Measurements from ENCODE around the gene CSNK1D. TPM values are rescaled to one million over a fixed set of nuclear protein-coding genes. Genes with fewer than 3 reads are reported as not detected.
"Not testable (repeated sequence)": the region's sequence is repeated elsewhere in the genome, so short reads cannot be mapped to it uniquely, and the experiment has no call there.

Gene CSNK1D
- total RNA-seq, 1 donor from 2014 or later, result 58.9 TPM

GRCh38 chr17:82274134-82275020 lies 877 bp upstream of the CSNK1D start:
- no peak for DNase-seq (ENCODE audit: low read depth, low spot score)

DNA sequence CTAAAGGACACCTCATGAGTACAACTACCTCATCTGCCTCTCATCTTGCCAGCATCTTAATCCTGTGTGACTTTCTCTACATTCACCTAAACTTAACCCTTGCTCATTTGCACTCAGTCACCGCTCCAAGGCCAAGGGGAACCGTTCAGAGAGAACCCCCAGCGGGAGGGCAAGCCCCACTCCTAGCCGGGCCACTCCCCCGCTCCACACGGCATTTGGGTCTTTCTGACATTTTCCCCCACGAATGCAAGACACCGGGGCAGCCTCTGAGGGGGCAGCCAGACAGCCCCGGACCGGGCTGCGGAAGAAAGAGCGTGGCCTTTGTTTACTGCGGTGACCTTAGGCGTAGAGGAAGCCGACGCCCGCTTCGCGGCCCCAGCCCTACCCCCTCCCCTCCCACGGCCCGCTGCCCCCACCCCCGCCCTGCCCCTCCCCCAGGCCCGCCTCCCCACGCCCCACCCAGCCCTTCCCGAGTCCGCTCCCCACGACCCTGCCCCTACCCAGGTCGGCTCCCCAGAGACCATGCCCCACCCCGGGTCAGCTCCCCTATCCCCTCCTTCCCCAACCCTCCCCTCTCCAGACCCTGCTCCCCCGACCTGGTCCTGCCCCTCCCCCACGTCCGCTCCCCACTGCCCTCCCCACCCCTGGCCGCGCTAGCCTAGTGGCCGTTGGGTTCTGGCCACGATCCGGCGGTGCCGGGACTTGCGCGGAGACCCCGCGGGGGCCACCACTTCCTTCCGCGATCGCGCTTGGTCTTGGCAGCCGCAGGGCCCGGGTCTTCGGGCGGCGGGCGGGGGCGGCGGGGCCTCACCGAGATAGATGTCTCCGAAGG lies 789 bp downstream of the CSNK1D start:
- no peak for DNase-seq (ENCODE audit: low read depth, low spot score)

- no peak for DNase-seq (ENCODE audit: low read depth, low spot score)
Observed at GRCh38 chr17:82271401-82271800, 2.1 kb downstream of the CSNK1D start.

DNA sequence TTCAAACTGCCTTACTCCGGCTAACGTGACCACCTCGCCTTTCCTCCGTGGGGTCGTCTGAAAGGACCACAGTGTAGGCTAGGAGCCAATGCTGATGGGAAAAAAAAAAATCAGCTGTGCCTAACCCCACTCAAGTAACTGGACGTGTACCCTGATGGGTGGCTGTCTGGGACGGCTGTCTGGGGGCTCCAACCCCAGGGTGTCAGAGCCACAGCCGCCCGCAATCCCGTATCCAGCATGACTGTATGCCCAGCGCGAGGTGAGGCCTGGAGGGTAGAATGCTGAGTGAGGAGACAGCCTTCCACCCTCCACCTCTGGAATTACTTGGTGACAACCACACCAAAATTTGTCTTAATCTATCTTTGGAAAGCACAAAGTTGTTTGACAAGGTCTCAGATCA lies 2.8 kb downstream of the CSNK1D start:
- no peak for DNase-seq (ENCODE audit: low read depth, low spot score)

- no peak for DNase-seq (ENCODE audit: low read depth, low spot score)
Observed at GRCh38 chr17:82269882-82270500, 3.5 kb downstream of the CSNK1D start.

DNA sequence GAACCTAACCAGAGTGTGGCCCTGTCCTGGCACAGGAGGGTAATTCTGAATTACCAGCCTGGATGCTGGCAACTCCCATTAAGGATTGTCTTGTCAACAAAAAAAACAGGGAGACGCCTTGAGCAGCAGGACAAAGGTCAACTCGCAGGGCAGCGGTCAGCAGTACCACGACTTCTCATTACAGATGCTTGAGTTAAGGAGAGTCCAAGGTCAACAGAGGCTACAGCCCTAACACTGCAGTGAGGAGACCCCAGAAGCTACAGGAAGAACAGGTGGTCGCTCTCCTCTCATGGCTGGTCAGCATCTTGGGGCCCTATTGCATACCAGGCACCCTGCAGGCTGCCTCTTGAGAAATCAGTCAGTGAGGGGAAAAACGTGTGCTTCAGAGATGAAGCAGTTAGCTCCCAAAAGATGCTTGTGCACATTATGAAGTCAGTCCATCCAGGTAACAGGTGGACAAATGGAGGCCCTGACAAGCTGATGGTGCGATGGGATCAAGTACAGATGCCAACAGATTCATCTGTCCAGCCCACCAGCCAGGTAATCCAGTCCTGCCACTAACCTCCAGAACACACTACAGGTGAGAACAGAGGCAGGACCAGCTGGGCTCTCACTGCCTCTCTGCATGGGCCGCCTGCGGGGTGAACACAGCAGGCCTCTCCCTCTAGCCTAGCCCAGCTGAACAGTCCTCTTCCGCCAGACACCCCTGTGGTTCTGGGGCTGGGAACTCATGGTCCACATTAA lies 4.2 kb downstream of the CSNK1D start:
- no peak for DNase-seq (ENCODE audit: low read depth, low spot score)

DNA sequence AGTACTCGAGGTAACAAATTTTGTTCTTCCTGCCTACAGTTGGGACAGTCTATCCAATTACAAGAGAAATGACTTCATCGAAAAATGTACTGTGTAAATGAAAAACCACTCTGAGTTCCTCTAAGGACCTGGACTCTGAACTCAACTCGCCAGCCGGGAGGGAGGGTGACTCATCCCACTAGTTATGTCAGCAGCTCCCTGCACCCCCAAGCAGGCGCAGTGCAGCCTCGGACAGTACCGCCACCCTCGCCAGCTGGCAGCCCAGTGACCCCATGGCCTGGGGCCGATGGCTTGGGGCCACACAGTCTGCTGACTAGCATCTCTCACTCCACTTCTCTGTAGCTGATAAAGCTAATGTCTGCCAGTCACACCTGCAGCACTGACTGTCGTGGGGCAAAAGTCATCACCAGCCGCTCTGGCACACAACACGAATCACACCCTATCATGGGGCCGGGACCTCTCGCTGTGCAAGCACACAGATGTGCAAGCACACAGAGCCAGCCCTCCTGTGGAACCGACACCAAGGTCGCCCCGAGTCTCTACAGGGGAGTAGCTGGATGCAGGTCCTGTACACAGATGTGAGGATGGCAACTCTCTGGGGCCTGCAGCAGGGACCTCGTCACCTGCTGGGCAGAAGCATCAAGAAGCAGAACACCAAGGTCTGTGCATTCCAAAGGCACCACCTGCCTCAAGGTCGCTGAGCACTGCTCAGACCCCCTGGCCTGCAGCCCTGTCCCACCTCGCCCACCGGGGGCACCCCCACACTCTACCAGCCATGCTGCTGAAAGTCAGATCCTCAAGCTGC lies 5.7 kb downstream of the CSNK1D start:
- peak; percentile 64 for DNase-seq (ENCODE audit: low read depth, low spot score)

DNA sequence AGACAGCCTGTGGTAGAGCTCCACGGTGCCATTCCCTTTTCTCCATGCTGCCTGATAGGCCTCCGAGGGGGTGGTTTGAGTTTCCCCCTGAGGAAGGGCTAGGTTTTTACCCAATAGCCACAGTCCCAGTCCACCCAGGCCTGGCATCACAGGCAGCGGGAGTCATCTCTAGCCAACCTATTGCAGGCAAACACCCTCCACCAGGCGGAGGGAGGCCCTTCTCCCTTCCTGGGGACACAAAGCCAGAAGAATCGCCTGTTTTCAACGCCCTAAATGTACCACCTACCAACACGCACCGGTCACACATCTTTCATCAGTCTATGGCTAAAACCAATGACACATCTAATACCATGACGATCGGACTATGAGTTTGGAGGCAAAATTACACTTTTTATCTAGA lies 7.4 kb downstream of the CSNK1D start:
- no peak for DNase-seq (ENCODE audit: low read depth, low spot score)

DNA sequence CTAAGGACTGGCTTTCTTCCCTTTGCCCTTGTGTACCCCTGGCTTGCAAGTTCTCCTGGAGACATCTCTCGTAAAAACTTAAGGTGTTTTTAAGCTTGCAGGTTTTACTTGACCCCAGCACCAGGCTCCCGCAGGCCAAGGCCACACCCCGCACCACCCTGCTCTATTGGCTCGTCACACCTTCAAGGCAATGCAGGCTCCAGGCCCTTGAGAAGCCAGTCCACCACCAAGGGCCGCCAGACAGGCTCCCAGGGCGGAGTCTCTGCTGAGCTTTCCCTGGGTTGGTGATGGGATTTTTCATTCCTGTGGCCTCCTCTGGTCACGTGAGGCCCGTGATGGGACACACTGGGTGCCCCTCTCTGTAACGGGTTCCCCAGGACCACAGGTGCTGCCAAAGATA lies 9.9 kb downstream of the CSNK1D start:
- DNase-seq (ENCODE audit: low read depth, low spot score), result no peak

GRCh38 chr17:82262344-82262743 lies 11.2 kb downstream of the CSNK1D start:
- no peak for DNase-seq (ENCODE audit: low read depth, low spot score)

GRCh38 chr17:82259972-82260961 lies 13.2 kb downstream of the CSNK1D start:
- not testable (repeated sequence) for DNase-seq (ENCODE audit: low read depth, low spot score)

- no peak for DNase-seq (ENCODE audit: low read depth, low spot score)
Observed at GRCh38 chr17:82258555-82258954, 14.9 kb downstream of the CSNK1D start.

DNA sequence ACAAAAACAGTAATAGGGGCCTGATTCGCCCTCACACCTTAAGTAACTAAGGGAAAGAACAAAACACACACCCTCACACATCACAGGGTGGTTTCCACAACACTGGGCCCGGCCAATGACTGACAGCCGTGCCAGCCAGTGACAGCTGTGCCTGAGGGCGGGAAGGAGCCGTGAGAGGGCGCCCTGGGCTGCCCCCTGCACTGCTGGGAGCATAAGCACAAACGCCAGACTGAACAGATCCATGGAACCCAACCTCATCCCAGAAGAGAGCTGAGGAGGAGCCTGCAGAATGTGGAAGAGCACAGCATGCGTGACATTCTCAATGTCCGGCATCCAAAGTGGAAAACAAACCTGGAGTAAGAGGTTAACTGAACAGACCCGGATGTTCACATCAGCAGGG lies 16.0 kb downstream of the CSNK1D start:
- DNase-seq (ENCODE audit: low read depth, low spot score), result no peak

- DNase-seq (ENCODE audit: low read depth, low spot score), result no peak
Observed at GRCh38 chr17:82256242-82256885, 17.1 kb downstream of the CSNK1D start.

DNA sequence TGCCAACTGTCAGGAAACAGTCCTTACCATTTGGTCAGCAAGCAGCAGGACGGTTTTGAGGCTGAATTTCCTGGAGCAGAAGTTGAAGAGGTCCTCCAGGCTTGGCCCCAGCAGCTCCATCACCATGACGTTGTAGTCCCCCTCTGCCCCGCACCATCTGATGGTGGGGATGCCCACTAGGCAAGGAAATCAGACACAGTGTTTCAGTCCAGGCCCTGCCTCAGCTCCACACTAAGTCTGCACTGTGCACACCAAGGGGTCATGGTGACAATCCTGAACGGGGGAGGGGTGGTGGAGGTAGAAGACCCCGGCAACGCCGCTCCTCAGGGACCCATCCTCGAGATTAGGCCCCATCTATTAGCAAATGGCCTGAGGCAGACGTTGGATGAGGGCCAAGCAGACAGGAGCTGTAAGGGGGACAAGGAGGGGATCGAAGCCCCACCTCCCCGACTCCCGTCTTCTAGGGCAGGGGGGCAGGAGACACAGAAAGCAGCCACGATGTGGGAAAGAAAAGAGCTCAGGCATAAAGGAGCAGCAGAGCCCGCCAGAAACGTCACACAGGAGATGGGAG lies 18.0 kb downstream of the CSNK1D start:
- no peak for DNase-seq (ENCODE audit: low read depth, low spot score)

GRCh38 chr17:82254746-82255145 lies 18.8 kb downstream of the CSNK1D start:
- DNase-seq (ENCODE audit: low read depth, low spot score), result not testable (repeated sequence)

DNA sequence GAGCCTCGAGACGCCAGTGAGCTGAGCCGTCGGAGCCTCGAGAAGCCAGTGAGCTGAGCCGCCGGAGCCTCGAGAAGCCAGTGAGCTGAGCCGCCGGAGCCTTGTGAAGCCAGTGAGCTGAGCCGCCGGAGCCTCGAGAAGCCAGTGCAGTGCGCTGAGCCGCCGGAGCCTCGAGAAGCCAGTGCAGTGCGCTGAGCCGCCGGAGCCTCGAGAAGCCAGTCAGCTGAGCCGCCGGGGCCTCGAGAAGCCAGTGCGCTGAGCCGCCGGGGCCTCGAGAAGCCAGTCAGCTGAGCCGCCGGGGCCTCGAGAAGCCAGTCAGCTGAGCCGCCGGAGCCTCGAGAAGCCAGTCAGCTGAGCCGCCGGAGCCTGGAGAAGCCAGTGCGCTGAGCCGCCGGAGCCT lies 19.4 kb downstream of the CSNK1D start:
- DNase-seq (ENCODE audit: low read depth, low spot score), result not testable (repeated sequence)

GRCh38 chr17:82253179-82253544 lies 20.3 kb downstream of the CSNK1D start:
- no peak for DNase-seq (ENCODE audit: low read depth, low spot score)
